IMR-90 (cell line): ENCODE data around the gene DONSON.

Experiments used
- BHLHE40 ChIP-seq: fragments of 150-350 bp; IDR thresholded peaks from 2 replicates; pipeline ENCODE4 v1.6.1; 2016; ENCODE audit warnings: mild to moderate bottlenecking, low read depth, low read length
- CEBPB ChIP-seq: IDR thresholded peaks from 2 replicates; pipeline ENCODE4 v1.6.1; 2012; ENCODE audit warnings: low read depth, low read length, improper control_type of control experiment
- CTCF ChIP-seq: conservative IDR thresholded peaks from 2 replicates; pipeline ENCODE4 v1.5.1; 2012; ENCODE audit warnings: mild to moderate bottlenecking, low read depth, low read length, improper control_type of control experiment
- MXI1 ChIP-seq: IDR thresholded peaks from 2 replicates; pipeline ENCODE4 v1.6.1; 2012; ENCODE audit warnings: low read depth, mild to moderate bottlenecking, low read length, moderate library complexity, borderline replicate concordance
- POLR2A ChIP-seq: IDR thresholded peaks from 2 replicates; pipeline ENCODE4 v1.6.1; 2012; ENCODE audit warnings: mild to moderate bottlenecking, low read depth, low read length
- RFX5 ChIP-seq: IDR thresholded peaks from 2 replicates; pipeline ENCODE4 v1.8.0; 2012; ENCODE audit warnings: low read depth, mild to moderate bottlenecking, low read length, moderate library complexity

GRCh38 chr21:33543505-33544129 lies 44.9 kb downstream of the DONSON start:
- TF ChIP-seq CTCF (no peak), MXI1 (no peak), POLR2A (no peak), CEBPB (no peak), BHLHE40 (no peak), RFX5 (no peak)
